SK-MEL-5 (cell line): ENCODE data around the gene RPP40. TPM values are rescaled to one million over a fixed set of nuclear protein-coding genes. Genes with fewer than 3 reads are reported as not detected.

ENCODE experiments used
- DNase-seq: peaks from one replicate; pipeline ENCODE4 v3.0.0-alpha.2; 2016; ENCODE audit warnings: low read depth, low spot score
- in situ Hi-C: cut with HindIII; loops from 2 replicates; pipeline ENCODE4 v1.10.0; 2016; ENCODE audit warnings: low sequenced_read_pairs, high pct_unique_total_duplicates, low pct_unique_long_range_greater_than_20kb
- total RNA-seq: library from RNA; depleted of rRNA; stranded (reverse); fragments of >200 nt; shearing (Covaris generic); gene quantifications from 2 replicates; pipeline ENCODE4 v1.2.3, GENCODE V29; 2014

RPP40 gene
- total RNA-seq, 1 experiment from 2014 or later: 43.1 TPM

DNA sequence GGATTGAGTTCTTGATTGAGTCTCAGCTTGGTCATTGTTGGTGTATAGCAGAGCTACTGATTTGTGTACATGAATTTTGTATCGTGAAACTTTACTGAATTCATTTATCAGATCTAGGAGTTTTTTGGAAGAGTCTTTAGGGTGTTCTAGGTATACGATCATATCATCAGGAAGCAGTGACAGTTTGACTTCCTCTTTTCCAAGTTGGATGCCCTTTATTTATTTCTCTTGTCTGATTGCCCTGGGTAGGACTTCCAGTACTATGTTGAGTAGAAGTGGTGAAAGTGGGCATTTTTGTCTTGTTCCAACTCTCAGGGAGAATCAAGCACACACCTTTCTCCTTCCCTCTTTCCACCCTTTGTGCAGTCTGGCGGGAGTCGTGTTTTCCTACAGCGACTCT lies 26.4 kb downstream of the RPP40 start:
- in situ Hi-C loops: no loop called here

DNA sequence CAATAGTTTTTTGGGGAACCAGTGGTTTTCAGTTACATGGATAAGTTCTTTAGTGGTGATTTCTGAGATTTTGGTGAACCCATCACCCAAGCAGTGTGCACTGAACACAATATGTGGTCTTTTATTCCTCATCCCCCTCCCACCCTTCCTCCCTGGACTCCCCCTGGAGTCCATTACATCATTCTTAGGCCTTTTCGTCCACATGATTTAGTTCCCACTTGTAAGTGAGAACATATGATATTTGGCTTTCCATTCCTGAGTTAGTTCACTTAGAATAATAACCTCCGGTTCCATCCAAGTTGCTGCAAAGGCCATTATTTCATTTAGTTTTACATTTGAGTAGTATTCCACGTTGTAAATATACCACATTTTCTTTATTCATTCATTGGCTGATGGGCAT lies 28.3 kb downstream of the RPP40 start:
- in situ Hi-C loops: no loop called here
- no peak for DNase-seq

More for the DNA sequence above, 26.4 kb downstream of the RPP40 start:
- DNase-seq: no peak

DNA sequence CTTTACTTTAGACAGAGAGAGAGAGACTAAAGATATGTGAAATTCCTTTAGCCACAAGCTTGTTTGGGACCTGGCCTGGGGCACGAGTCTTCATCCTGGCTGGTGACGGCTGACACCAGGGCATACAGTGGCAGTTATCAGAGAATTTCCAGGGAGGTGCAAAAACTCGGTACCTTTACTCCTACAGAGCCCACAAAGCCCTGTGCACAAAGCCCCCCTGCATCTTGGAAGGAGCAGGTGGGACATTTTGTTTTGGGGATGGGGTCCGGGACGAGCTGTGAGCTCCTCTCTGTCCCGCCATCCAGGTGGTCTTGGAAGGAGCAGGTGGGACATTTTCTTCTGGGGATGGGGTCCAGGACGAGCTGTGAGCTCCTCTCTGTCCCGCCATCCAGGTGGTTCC lies 28.9 kb downstream of the RPP40 start:
- in situ Hi-C loops: no loop called here
- DNase-seq: no peak

DNA sequence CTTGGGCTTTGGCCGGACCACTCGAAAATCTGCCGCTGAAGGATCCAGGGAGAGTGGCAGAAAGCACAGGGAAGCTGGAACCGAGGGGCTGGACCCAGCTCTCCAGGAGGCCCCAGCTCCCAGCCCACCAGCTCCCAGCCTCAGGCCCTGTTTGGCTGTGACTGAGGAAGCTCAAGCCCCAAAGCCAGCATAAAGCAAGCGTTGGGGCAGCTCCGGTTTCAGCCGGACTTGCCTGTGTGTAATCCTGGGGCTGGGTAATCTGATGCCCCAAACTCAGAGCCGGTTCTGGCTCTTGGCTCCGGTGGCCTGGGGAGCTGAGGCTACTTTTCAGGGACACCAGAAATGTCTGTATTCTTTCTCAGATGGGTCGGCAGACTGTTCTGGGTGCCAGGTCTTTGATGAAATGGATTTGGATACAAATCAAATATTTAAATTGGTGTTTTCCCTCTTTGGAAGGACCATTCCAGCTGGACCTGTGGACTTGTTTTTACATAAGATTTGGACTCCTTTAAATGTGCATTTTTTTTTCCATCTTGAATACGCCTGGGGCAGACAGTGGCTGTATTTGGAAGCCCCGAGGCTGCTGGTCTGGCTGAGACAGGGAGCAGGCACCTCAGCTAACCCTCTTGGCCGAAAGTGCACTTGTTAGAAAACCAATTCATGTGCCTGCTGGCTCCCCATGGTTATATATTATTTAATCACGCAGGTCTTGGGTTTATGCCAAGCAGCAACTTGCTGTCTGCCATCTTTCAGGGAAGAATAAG lies 29.7 kb downstream of the RPP40 start:
- no peak for DNase-seq
- in situ Hi-C loops: no loop called here

DNA sequence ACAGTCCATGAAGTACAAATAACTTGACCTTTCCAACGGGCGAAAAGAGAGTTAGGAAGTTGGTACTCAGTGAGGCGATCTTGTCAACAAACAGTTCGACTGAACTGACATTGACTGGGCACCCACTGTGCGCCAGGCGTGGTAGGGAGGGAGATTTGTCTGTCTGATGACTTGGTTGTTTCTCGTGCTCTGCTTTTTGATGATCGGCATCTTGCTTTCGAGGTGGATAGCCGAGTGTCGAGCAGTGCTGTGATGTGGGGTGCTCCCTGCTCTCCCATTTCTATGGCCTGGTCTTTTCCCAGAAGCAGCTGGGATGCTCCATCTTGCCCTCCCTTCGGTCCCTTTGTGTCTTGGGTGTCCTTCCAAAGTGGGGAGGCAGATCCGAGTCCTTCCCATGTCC lies 30.4 kb downstream of the RPP40 start:
- DNase-seq: no peak
- in situ Hi-C loops: no loop called here

DNA sequence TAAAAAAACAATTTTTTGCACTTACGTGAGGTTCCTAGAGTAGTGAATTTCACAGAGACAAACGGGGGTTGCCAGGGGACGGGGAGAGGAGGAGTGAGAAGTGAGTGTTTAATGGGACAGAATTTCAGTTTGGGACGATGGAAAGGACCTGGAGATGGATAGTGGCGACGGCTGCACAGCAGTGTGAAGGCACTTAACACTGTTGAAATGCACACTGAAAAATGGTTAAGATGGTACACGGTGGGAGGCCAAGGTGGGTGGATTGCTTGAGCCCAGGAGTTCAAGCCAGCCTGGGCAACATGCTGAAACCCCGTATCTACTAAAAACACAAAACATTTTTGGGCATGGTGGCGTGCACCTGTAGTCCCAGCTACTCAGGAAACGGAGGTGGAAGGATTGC lies 31.4 kb downstream of the RPP40 start:
- in situ Hi-C loops: no loop called here
- no peak for DNase-seq

DNA sequence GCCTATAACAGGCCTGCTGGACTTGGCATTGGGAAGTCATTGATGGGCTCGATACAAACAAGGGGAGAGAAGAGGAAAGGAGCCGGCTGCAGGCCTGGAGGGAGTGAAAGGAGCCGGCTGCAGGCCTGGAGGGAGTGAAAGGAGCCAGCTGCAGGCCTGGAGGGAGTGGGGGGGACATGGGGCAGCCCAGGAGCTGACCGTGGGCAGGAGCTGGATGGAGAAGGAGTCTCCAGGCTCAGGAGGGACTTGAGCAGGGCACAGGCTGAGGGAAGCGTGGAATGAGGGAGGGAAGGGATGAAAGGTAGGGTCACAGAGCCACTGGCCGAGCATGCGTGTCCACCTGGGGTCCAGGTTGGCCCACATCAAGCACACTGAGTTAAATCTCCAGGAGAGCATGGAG lies 32.0 kb downstream of the RPP40 start:
- no peak for DNase-seq
- in situ Hi-C loops: no loop called here

DNA sequence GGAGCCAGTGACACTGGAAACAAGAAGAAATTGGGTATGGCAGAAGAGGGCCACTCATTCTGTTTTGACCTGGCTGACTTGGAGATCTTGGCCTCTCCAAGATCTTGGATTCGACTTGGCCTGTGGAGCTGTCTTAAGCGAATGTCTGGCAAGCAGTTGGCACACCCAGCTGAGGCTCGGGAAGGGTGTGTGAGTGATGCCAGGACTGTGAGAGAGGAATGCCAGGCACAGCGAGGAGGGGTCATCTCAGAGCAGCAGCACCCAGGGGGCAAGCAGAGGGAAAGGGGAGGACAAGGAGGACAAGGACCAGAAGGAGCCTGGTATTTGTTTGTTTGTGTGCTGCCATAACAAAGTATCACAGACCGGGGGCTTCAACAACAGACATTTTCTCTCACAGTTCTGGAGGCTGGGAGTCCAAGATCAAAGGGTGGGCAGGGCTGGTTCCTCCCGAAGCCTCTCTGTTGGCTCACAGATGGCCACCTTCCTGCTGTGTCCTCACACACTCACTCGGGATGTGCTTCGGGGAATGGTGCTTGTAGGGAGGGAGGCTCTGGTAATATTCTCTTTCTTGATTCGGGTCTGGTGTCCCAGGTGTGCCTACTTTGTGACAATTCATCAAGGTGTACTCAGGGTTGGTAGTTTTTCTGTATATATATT lies 33.0 kb downstream of the RPP40 start:
- DNase-seq: no peak
- in situ Hi-C loops: no loop called here

DNA sequence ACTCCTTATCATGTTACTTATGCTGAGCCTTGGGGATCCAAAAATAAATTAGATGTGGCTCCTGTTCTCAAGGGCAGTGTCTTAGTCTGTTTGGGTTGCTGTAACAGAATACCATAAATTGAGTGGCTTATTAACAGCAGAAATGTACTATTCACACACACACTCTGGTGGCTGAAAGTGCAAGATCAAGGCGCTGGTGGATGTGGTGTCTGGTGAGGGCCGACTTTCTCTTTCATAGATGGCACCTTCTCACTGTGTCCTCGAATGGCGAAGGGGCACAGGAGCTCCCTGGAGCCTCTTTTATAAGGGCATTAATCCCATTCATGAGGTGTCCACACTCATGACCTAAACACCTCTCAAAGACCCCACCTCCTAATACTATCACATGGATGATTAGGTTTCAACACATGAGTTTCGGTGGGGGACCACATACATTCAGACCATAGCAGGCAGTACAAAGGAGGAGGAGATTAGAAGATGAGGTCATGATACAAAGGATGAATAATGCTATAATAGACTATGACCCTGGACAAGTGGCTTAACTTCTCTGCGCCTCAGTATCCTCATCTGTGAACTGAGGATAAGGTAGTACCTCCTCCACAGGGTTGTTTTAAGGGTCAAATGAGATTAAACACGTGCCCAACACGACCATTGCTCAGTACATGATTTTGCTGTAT lies 34.1 kb downstream of the RPP40 start:
- in situ Hi-C loops: no loop called here
- no peak for DNase-seq

DNA sequence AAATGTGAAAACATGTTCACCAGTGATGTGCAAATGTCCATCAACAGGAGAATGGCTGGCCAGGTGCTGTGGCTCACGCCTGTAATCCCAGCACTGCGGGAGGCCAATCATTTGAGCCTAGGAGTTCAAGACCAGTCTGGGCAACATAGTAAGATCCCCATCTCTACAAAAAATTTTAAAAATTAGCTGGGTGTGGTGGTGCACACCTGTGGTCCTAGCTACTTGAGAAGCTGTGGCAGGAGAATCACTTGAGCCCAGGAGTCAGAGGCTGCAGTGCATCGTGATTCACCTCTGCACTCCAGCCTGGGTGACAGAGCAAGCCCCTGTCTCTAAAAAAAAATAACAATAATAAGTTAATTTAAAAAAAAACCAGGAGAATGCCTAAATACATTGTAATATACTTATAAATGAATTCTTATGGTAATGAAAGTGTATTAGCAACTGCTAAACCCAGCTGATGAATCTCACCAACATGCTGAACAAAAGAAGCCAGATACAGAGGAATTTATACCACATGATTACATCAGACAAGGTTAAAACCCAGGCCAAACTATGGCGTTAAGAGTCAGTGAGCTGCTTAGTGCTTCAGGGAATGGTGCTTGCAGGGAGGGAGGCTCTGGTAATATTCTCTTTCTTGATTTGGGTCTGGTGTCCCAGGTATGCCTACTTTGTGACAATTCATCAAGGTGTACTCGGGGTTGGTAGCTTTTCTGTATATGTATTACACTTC lies 36.4 kb downstream of the RPP40 start:
- in situ Hi-C loops: no loop called here
- no peak for DNase-seq

DNA sequence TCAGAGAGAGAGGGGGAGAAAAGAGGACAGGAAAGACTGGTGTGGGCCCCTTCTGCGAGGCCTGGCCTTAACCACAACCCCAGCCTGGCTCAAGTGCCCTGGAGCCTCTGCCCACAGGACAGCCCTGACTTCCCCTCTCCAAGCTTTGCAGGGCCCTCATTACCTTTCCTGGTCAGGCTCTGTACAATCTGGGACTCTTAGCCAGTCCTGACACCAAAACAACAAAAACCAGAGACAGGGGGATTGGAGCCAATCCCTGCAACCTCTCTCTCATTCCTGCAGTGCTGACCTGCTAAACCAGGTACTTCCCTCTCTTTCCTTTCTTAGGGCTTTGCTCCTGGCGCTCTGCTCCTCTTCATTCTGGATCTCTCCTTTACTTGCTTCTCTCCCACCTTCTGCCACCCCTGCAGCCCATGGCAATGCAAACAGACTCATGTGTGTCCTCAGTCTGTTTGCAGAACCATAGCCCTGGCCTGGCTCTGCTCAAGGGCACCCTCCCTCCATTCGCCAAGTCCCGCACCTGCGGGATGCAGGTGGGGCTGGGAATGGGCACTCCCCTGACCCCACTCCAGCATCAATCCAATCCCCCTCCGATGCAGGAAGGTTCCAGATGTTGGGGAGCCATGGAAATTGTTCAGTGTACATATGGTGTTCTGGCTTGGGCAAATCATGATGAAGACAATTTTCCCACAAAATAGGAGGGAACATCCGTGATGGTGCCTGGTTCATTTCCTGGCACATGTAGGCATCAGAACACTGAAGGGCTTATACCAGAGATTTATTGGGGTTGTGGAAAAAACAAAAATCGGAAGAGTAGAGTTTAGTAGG lies 38.1 kb downstream of the RPP40 start:
- in situ Hi-C loops: no loop called here
- no peak for DNase-seq

DNA sequence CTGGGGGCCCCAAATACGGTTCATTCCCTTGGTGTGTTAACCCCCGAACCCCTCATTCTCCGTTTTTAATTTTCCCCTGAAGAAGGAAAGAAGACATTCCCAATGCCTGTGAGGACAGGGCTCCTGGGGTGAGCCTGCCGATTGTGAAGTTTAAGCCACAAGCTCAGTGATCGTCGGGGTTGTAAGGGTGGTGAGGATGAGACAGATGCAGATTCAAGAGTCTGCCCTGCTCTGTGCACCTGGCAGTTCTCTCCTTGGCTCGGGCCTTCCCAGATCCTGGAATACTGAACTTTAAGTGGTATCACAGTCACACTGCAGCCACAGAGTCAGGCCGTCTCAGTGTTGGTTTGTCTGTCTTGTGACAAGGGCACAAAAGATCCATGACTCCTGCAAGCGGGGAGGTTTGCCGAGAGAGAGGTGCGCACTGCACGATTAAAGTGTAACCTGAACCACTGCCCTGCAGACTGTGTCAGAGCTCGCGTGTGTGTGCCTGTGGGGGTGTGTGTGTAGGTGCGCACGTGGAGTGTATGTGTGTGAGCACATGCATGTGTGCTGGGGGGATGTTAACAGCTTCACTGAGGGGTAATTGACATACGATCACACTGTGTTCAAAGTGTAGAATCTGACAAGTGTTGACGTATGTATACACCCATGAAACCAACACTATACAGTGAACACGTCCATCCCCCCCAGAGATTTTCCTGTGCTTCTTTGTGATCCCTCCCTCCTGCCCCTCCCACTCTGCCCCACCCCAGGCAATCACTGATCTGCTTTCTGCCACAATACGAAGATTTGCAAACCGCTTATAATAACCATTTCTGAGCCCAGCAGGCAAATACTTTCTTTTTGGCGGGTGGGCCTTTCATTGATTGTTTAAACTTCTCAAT lies 38.9 kb downstream of the RPP40 start:
- no peak for DNase-seq
- in situ Hi-C loops: no loop called here

DNA sequence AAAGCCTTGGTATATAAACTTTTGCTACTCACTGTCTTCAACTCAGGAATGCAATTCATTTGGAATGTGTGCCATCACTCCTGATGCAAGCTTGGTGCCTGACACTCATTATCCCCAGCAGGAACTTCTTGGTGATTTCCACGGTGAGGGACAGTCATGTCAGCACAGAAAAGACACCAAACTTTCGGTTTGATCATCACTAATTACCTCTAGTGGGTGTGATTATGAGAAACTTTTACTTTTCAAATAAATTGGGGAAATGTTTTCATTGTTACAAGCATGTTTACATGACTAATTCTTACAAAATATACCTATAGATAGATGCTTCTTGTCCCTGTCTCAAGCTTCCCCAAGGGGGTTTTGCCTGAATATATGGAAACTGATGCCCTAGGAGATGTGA lies 40.9 kb downstream of the RPP40 start:
- in situ Hi-C loops: no loop called here
- no peak for DNase-seq

DNA sequence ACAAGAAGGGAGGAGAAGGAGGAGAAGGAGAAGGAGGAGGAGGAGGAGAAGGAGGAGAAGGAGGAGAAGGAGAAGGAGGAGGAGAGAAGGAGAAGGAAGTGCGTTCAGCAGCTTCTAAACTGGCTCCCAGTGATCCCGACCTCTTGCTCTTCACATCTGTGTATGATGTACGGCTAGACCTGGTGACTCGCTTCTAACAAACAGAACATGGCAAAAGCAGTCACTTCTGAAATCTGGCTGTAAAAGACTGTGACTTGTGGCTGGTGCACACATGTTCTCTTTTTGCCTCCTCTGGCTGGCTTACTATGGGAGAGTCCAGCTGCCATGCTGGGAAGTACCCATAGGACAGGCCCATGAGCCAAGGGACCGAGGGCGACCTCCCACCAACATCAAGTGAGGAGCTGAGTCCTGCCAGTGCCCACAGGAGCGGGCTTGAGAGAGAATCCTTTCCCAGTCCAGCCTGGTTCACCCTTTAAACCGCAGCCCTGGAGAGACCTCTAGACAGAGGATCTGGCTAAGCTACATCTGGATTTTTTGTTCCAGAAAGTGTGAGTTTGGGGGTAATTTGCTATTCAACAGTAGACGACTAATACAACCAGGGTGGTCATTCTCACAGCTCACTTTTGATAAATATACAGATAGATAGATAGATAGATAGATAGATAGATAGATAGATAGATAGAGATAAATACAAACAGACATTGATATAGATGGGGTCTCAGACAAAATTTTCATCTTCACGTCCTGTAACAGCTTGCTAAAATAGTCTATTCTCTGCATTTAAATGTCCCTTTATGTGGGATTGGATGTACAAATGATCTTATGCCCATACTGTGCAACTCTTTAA lies 42.3 kb downstream of the RPP40 start:
- in situ Hi-C loops: no loop called here
- no peak for DNase-seq

DNA sequence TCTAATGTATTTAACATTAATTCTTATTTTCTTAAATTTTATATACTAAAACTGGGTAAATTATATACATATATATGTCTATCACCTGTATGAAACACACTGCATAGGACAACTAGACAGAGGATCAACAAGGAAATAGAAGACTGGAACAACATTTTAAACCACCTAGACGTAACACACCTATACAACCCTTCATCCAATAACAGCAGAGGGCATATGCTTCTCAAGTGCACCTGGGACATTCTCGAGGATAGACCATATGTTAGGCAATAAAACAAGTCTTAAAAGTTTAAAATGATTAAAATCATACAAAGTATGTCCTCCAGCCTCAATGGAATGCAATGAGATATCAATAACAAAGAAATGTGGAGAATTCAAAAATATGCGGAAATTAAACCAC lies 45.2 kb downstream of the RPP40 start:
- DNase-seq: no peak
- in situ Hi-C loops: no loop called here
